TTC549 (cell line): ENCODE data around the gene KDM2A.

Experiments
- FAIRE-seq: peaks from 2 replicates; lab custom pipeline; 2012; peaks lifted over from hg19 to GRCh38; lab: Jason Lieb, UNC

The KDM2A gene

GRCh38 chr11:67303132-67303834 lies 184.2 kb downstream of the KDM2A start, which contains the start of gene SSH3:
Gene SSH3 (plus strand): TSS chr11:67303530. CDS start chr11:67303626, 96 bp downstream.
- FAIRE-seq, result no peak

- no peak for FAIRE-seq
Measured at GRCh38 chr11:67303835-67304411, 184.9 kb downstream of the KDM2A start.

DNA sequence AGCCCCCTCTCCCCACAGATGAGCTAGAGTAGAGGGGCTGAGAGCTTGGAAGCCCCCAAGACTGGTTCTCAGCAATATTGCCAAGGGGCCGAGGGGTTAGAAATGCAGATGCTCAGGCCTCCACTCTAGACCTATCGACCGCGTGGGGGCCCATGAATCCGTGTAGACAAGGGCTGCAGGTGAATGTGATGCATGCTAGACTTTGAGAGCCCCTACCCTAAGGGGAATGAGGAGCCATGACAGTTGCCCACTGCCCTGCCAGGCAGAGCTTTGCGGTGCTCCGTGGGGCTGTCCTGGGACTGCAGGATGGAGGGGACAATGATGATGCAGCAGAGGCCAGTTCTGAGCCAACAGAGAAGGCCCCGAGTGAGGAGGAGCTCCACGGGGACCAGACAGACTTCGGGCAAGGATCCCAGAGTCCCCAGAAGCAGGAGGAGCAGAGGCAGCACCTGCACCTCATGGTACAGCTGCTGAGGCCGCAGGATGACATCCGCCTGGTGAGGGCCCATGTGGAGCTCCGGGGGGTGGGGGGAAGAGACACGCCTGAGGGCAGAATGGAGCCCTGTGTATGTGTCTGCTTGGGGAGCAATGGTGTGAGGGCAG lies 185.5 kb downstream of the KDM2A start:
- no peak for FAIRE-seq

- no peak for FAIRE-seq
Measured at GRCh38 chr11:67306769-67307544, 187.9 kb downstream of the KDM2A start.

GRCh38 chr11:67307545-67308001 lies 188.5 kb downstream of the KDM2A start:
- FAIRE-seq, result no peak
